GM06990 (cell line): ENCODE data around the gene PPHLN1.
A peak's percentile ranks its signal among the peaks of the same experiment; 100 is the strongest.
"Not testable (repeated sequence)": the region's sequence is repeated elsewhere in the genome, so short reads cannot be mapped to it uniquely, and the experiment has no call there.

Experiments used
- DNase-seq: peaks from one replicate; pipeline ENCODE4 v3.0.0-alpha.2; 2011; ENCODE audit not compliant: insufficient read length; ENCODE audit errors: extremely low read depth
- H3K27me3 ChIP-seq: replicated peaks from 2 replicates; pipeline ENCODE4 v1.6.0; 2011; ENCODE audit warnings: low read length; ENCODE audit not compliant: control insufficient read depth, insufficient read depth
- H3K36me3 ChIP-seq: 2 replicates; pipeline ENCODE4 v1.5.1; 2011; ENCODE audit warnings: low read length; ENCODE audit not compliant: control insufficient read depth, insufficient read depth
- H3K4me3 ChIP-seq: replicated peaks from 2 replicates; pipeline ENCODE4 v1.5.1; 2011; ENCODE audit warnings: low read depth, mild to moderate bottlenecking, control low read depth, low read length
- CTCF ChIP-seq: IDR thresholded peaks from 2 replicates; pipeline ENCODE4 v1.5.1; 2011; ENCODE audit warnings: low read length, control low read depth, mild to moderate bottlenecking, inconsistent platforms; ENCODE audit not compliant: insufficient read depth, poor library complexity, severe bottlenecking

PPHLN1 gene

GRCh38 chr12:42323856-42324255 is 2.1 kb upstream of the PPHLN1 start:
- no peak for TF ChIP-seq CTCF
- Histone ChIP-seq H3K36me3 (no peaks in the 10 kb centered on the region; the same call in 1 of the 2 replicates), H3K27me3 (no peaks in the 10 kb centered on the region), H3K4me3 (no peak overlapping the region)
- DNase-seq: no peak

- no peak for TF ChIP-seq CTCF
- no peak for DNase-seq
- Histone ChIP-seq H3K4me3 (peak overlapping the region; percentile 99), H3K36me3 (no peaks in the 10 kb centered on the region; the same call in 1 of the 2 replicates), H3K27me3 (no peaks in the 10 kb centered on the region)
Observed at GRCh38 chr12:42325326-42325652, 678 bp upstream of the PPHLN1 start.

- DNase-seq: peak; percentile 24
- Histone ChIP-seq H3K27me3 (no peaks in the 10 kb centered on the region), H3K36me3 (no peaks in the 10 kb centered on the region), H3K4me3 (peak overlapping the region; percentile 99)
- no peak for TF ChIP-seq CTCF
Observed at GRCh38 chr12:42326541-42327226, 717 bp downstream of the PPHLN1 start.

GRCh38 chr12:42327227-42327590 is 1.2 kb downstream of the PPHLN1 start:
- Histone ChIP-seq H3K27me3 (no peaks in the 10 kb centered on the region), H3K36me3 (no peaks in the 10 kb centered on the region), H3K4me3 (peak overlapping the region; percentile 99)
- DNase-seq: no peak
- TF ChIP-seq CTCF: no peak

GRCh38 chr12:42330097-42330496 is 4.1 kb downstream of the PPHLN1 start:
- H3K4me3 ChIP-seq, DNase-seq, H3K27me3 ChIP-seq, H3K36me3 ChIP-seq: not testable (repeated sequence)

- Histone ChIP-seq H3K36me3 (peaks cover 4% of the 10 kb centered on the region), H3K4me3 (no peak overlapping the region), H3K27me3 (no peaks in the 10 kb centered on the region)
- DNase-seq: peak; percentile 13
- peak; percentile 50 for TF ChIP-seq CTCF
Observed at GRCh38 chr12:42332301-42333285, 6.6 kb downstream of the PPHLN1 start.
